Effector CD4-positive, alpha-beta T cell (primary cell): ENCODE data around the gene KHDC4.

Experiments used
- DNase-seq: peaks from one replicate; pipeline ENCODE4 v3.0.0-alpha.2; 2020

KHDC4 gene

DNA sequence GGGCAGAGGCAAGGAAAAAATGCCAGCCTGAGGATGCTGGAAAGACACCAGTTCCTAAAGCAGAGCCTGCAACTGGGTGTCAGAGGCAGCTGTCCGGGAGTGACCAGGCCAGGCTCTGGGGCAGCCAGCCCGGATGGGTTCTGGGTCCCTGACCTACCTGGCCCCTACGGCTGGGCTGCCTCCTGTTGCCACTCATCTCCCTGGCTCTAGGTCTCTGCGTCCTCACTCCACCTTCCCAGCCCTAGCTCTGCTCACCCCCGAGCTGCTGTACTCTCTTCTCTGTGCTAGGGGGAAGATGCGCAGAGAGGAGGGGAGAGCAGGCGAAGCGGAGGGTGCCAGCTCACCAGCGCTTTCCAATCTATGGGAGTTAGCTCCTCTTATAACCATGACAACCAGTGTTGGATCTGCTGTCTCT, 35.2 kb upstream of the KHDC4 start:
- no peak for DNase-seq

DNA sequence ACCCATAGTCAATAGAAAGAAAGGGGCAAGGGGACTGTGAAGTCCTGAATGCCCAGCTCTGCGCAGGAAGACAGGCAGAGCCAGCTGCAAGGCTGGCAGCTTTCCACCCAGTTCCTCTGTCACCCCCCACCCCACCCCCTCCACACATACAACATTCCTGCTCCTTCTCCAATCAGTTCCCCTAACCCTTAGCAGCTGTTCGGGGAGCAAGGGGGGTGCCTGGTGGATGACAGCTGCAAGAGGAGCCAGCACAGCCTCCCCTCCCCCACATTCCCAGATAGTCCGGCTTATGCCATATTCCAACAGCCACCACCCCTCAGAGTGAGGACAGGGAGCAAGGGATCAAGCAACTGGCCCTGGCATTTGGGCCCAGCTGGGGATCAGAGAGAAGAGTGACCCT, 34.5 kb upstream of the KHDC4 start:
- no peak for DNase-seq

DNA sequence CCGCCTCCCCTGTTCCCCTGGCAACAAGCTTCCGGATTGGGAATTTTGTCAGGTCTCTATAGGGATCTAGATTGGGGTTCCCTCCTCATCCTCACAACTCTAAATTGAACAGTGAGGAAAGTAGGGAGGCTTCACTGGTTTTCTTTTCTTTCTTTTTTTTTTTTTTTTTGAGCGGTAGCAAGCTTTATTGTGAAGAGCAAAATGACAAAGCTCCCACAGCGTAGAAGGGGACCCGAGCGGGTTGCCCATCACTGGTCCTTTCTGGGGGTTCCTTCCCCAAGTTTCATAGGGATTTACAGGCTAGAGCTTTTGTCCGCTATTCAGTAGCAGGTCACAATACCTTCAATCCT, 33.8 kb upstream of the KHDC4 start:
- DNase-seq, result no peak

DNA sequence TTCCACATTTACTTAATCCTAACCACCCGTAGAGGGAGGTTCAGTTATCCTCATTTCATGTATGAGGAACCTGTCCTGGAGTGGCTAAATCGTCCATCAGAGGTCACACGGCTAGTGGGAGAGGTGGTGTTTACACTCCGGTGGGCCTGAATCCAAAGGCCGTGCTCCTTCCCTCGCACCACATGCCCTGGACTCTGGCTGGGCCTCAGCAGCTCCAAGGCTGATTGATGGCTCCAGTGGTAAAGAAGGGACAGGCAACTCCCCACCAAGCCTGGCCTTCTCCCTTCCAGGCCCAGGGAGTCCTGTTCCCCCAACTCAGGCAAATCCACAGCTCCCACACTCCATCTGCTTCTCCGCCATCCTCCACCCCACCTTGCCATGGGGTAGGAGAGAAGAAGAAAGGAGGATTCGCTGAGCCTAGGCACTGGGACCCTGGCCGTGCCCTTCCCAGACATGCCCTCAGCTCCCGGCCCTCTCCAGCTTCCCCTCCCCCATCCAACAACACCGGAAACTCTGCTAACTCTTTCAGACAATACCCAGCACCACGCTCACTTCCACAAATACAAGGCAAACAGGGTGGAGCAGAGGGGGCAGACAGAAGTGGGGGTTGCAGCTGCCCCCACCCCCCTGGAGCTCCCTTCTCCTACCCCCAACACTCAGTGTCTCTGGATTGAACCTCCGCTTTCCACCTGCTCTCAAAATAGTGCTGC, 33.3 kb upstream of the KHDC4 start:
- DNase-seq, result no peak

DNA sequence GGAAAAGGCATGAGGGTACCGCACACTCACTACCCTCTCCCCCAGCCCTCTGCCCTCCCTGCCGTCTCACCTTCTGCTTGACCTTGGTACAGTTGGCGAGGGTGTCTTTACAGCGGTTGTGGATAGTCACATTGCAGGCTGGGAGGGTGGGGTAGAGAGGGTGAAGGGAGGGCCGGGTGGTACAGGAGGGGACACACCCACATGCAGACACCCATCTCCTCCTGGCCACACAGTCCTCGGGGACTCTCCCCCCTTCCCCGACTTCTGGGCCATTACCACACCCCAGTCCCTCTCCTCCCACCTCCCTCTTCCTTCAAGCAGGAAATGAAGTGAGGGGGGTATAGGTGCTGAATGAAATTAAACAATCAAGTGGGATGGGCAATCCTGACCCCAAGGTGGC, 32.5 kb upstream of the KHDC4 start:
- no peak for DNase-seq

DNA sequence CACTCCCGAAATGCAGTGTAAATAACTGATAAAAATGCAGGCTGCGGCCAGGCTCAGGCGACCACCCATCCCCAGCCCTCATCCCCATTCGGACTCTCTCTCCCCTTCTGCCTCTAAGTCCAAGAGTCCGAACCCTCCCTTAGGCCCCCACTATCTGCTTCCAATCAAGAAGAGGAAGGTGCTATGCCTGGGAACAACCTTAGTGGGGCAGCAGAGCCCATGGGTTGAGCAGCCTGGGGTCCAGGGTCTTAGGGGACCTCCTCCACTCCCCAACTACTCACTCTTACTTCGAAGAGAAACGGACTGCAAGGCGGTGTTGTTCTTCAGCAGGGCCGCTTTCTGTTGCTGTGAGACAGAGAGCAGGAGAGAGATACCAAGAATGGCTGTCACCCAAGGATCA, 31.9 kb upstream of the KHDC4 start:
- no peak for DNase-seq

DNA sequence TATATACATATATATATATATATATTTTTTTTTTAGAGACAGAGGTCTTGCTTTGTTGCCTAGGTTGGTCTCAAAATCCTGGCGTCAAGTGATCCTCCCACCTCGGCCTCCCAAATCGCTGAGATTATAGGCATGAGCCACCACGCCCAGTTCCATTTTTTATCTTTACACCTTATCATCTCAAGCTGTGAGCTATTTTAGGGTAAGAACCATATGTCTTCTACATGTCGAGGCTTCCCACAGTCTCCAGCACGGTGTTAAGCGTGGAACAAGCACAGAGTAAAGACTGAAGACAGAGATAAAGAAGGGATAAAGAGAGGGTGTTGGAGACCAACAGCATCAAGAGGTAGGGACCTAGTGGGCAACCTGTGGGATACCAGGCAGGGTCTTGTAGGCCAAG, 30.0 kb upstream of the KHDC4 start:
- DNase-seq, result no peak

DNA sequence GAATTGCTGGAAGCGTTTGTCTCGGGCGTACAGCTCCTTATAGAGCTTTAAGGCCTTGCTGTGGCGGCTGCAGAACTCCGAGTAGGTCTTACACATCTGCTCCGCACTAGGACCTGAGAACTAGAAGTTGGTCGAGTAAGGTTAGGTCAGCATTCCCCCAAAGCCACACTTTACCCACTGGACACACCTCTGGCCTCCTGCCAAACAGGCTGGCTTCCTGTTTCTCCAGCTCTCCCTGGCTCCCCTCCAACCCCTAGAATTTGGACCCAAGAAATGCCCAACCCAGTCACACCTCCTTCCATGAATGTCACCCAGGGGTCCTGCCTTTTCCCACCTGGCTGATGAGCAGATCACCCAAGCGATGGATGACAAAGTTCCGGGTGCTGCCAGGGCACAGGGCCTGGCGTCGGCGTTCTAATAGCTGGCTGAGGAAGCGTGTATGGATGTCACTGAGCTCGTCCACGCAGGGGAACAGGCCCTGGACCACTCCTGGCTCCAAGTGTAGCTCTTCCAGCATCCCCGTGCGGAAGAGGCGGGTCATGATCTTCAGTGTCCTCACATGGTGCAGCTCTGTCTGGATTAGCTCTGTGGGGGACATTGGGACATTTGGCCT, 28.5 kb upstream of the KHDC4 start:
- DNase-seq, result no peak

DNA sequence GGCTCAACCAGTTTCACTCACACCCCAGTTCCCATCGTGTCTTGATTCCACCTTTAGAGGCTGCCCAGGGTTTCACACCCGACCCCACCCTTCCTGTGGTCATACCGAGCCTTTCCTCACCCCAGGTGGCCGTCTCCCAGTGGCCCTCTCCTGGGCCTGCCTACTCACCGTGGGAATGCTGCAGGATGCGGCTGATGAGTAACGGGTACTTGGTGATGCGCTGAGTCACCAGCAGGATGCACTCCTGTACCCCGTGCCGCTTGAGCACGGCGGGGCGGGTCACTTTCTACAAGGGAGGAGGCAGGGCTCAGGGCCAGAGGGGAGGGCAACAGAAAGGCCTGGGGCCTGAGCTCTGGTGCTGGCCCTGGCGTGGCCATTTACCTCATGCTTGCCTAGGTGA, 27.7 kb upstream of the KHDC4 start:
- DNase-seq, result no peak

DNA sequence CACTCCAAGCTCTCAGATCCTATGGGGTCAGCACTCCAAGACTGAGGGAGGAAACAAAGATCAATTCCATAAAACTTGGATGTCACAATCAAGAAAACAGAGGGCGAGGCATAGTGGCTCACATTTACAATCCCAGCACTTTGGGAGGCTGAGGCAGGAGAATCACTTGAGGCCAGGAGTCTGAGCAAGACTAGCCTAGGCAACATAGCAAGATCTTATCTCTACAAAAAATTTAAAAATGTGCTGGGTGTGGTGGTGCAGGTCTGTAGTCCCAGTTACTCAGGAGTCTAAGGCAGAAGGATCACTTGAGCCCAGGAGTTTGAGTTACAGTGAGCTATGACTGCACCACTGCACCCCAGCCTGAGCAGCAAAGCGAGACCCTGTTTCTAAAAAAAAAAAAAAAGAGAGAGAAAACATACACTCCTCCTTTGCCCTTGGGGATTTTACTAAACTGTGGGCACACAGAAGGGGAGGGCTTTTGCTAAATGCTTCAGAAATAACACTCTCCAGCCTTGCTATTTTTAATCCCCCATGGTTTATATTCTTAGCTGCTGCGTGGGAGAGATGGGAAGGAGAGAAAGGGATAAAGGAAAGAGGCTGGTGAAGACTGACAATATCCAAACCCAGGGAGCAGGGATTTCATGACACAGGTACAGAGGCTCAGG, 26.0 kb upstream of the KHDC4 start:
- DNase-seq, result no peak

DNA sequence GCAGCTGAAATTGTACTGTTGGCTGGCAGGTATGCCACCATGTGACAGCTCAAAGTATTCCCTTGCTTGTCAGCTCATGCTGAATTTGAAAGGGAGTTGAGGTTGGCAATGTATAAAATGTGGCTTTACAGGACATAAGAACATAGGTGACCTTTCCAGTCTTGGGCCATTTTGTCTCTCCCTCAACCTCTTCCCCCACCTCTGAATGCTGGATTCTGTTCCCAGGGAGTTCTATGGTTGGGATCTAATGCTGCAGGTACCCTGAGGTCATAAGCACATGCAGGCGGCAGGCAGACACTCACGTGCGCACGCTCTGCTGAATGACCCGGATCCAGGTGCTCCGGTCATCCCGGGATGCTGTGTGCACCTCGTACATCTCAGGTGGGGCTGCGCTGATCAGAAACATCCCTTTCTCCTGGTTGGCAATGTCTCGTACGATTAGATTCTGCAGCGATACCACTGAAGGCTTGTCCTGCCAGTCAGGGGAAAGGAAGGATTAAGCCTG, 23.2 kb upstream of the KHDC4 start:
- no peak for DNase-seq

DNA sequence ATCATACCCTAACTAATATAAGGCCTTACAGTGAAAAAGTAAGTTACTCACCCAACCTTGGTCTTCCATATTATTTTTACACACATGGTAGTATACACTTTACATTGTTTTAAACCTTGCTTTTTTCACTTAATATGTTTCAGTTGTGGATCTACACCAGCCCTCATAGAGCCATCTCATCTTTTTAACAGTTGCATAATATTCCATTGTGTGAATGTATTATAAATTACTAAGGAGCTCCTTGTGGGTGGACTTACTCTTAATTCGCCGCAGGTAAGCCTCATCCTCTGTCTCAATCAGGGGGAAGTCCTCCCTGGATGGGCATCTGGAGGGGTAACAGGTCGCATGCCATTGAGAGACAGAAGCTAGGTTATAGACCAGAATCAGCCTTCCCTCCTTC, 20.4 kb upstream of the KHDC4 start:
- DNase-seq, result no peak

DNA sequence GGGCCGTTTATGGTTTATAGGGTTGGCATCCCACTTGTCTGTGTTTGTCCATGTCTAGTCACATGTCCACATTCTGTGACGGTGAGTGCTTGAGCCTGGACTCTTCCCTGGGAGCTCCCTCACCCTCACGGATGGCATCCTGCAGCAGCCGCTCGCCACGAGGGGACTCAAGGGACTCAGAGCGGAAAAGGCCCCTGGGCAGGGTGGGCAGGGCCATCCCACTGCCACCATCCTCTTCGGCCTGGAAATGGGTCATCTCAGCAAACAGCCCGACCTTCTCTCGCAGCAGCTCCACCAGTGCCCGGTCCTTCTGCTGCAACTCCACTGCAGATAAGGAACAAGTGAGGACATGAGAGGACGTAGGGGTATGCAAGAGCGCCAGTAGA, 18.3 kb upstream of the KHDC4 start:
- no peak for DNase-seq

DNA sequence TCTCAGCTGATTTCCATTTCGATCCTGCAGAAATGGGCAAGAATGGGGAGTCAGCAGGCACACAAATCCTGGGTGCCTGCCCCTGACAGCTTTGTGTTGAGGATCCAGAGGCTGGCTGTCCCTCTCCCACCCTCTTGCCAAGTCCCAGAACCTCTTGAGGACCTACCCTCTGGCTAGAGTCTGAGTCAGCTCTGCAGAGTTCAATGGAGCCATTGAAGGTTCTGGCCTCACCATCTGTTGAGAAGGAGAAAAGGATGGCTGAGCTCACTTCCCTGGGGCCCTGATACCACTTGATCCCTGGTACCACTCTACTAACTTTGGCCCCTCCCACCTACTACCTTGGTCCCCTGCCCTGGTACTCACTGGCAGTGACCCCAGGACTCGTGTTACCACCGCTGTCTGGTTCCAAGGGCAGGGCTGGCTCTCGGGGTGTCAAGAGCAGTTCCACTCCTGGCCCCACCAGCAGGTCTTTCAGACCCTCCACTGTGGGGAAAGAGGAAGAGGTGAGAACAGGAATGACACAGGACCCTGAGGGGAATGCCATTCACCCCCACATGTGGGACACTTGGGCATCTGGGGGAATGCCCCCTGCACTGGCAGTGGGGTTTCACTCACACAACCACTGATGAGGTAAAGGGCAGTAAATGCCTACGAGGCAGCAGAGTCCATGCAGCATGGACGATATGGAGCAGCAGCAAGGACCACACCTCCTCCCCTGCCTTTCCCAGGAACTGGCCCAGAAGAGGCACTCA, 17.7 kb upstream of the KHDC4 start:
- DNase-seq, result no peak

DNA sequence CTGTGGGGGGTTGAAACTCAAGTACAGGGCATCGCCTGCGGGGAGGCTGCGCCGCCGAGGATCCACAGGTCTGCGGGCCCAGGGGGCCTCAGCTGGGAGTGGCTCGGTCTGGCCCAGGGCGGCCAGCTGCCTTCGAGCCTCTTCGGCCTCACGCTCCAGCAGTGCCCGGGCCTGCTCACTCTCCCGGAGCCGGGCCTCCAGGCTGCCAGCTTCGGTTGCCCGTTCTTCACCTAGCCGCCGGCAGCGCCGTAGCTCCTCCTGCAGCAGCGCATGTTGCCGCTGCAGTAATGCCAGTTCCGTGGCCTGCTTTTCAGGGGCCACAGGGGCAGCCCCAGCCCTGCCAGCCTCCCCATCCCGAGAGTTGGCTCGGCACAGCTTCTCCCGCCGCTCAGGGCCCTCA, 16.6 kb upstream of the KHDC4 start:
- DNase-seq, result no peak

DNA sequence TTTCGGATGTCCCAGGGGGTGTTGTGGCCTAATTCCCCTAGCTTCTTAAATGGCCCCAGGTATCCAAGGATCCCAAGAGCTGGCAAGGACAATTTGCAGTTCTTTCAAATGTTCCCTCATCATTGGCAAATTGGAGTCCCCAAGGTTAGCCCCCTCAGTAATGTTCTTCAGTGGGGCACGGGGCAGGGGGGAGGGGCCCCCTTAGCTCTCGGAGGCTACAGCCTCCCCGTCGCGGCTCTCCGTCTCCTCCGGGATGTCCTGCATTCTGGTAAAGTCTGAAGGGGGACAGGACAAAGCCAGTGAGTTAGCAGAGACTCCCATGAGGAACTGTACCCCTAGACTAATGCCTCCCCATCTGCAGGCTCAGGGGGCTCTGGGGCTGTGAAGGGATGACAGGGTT, 13.5 kb upstream of the KHDC4 start:
- DNase-seq, result no peak

DNA sequence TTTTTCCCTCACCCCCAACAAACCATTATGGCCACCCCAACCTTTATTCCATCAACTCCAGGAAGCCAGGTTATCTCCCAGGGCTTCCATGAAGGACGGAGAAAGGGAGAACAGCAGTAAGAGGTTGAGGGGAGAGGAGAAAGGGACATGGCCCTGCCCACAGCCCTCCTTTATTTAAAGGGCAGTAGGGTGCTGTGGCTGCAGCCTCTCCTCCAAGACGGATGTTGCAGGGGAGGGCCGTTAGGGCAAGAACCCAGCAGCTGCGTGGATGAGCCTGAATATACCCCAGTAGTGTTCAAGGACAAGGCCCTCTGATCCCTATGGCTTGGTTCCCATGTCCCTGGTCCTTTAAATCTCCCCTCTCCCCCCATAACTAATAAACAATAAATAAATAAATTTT, 13.1 kb upstream of the KHDC4 start:
- no peak for DNase-seq

DNA sequence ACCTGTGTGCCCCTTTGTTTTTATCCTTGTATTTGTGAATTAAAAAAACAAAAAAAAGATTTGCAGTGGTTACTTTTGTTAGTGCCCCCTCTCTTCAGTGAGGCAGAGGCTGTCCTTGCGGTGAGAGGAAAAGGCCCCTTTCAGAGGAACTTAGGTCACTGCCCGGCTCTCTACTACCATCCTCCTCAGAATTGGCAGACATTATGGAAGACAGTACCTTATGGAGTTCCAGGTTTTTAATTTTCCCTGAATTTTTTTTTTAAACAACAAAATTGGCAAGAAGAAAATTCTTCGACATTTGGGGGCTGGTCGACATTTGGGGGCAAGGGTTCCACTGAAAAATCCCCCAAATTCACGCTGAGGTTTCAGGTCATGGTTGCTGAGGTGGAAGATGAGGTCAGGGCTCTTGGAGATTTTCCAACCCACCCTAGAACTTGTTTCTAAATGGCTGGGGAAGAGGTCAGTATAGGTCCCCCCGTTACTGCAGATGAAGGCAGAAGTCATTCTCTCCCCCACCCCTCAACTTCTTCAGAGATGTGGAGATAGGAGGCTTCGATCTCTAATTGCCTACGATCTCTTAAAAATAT, 12.5 kb upstream of the KHDC4 start:
- no peak for DNase-seq

DNA sequence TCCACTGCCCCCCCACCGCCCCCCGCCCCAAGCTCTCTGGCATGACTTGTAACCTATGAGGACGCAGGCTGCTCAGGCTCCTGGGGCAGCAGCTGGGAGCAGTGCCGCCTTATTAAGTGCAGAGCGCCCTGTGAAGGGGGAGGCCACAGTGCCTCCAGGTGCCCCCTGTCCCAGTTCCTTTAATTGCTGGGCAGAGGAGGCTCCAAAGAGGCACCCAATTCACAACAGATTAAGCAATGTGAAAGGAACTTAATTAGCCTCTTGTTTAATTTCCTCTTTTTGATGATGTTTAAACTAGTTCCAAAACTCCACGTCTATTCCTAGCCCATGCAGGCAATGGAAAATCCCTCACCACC, 10.2 kb upstream of the KHDC4 start:
- DNase-seq, result no peak

DNA sequence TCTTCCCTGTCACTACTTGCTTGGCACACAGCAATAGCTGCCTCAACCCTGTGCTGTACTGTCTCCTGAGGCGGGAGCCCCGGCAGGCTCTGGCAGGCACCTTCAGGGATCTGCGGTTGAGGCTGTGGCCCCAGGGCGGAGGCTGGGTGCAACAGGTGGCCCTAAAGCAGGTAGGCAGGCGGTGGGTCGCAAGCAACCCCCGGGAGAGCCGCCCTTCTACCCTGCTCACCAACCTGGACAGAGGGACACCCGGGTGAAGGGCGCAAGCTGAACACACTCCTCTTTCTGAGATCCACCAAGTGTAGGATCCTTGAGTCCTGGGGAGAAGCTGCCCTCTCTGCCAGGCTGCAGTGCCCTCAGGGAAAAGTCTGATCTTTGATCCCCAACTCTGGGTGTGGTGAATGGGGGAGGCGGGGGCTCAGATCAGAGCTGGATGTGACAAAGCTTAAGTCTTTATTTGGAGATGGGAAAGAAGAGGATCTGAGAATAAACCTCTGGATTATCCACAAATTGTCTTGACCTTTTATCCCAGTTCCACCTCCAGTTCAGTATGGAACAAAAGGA, 8.4 kb upstream of the KHDC4 start:
- DNase-seq, result no peak

DNA sequence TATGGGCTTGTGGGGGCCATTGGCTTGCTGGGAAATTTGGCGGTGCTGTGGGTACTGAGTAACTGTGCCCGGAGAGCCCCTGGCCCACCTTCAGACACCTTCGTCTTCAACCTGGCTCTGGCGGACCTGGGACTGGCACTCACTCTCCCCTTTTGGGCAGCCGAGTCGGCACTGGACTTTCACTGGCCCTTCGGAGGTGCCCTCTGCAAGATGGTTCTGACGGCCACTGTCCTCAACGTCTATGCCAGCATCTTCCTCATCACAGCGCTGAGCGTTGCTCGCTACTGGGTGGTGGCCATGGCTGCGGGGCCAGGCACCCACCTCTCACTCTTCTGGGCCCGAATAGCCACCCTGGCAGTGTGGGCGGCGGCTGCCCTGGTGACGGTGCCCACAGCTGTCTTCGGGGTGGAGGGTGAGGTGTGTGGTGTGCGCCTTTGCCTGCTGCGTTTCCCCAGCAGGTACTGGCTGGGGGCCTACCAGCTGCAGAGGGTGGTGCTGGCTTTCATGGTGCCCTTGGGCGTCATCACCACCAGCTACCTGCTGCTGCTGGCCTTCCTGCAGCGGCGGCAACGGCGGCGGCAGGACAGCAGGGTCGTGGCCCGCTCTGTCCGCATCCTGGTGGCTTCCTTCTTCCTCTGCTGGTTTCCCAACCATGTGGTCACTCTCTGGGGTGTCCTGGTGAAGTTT, 7.8 kb upstream of the KHDC4 start:
- DNase-seq, result no peak
